ENCODE results near the gene HMGN4.
A peak's percentile ranks its signal among the peaks of the same experiment; 100 is the strongest.

Gene HMGN4

DNA sequence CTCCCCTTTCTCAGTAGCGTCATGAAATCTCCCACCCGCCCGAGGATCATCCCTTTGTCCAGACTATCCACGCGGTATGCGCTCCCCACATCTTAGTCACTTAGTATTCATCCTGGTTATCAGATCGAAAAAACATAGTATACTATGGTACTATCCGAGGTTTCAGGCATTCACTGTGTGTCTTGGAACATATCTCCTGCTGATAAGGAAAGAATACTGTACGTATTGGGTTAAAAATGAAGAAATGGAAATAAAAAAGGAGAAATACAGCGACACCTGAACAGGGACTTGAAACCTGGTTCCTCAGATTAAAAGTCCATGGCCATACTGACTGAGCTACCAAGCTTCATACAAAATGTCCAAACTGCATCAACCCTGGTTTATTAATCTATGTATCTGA is 14.0 kb downstream of the HMGN4 start:
- no peak overlapping the region for H2AFZ ChIP-seq (ENCODE audit: low read length, unreplicated experiment)
- H3K36me3 ChIP-seq (ENCODE audit: insufficient read depth, low read length) = no peaks in the 10 kb centered on the region

DNA sequence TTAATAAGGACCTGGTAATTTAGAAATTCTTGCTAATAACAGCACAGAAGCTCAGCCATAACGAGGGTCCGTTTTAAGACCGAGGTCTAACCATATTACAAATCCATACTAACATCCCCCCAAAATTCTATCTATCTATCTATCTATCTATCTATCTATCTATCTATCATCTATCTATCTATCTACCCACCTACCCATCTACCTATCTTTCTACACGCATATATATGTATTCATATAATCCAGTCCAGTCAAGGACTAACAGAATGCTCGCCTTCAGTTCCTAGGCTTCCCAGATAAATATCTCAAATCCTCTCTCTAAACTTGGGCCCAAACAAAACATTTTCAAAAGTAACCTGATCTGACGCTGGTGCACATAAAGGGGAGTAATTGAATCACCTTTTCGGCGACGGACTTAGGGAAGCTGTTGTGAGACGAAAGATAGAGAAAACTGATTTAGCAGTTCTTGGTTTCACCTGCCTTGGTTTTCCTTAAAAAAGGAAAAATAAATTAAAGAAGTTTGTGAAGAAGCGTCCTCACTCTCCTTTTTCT is 14.5 kb downstream of the HMGN4 start:
- Histone ChIP-seq H3K36me3 (ENCODE audit: insufficient read depth, low read length) (no peaks in the 10 kb centered on the region), H3K4me3 (ENCODE audit: low read depth, low read length) (peak overlapping the region; percentile 78), H2AFZ (ENCODE audit: low read length, unreplicated experiment) (peak overlapping the region; percentile 57), H3K4me1 (ENCODE audit: control insufficient read depth, insufficient read depth, low read length, unreplicated experiment) (no peaks in the 10 kb centered on the region), H3K79me2 (ENCODE audit: control insufficient read depth, insufficient read depth, low read length, unreplicated experiment) (no peaks in the 10 kb centered on the region), H3K27ac (ENCODE audit: low read depth, low read length) (no peak overlapping the region), H3K27me3 (ENCODE audit: insufficient read depth, low read length) (no peaks in the 10 kb centered on the region)

More for the DNA sequence above, 14.0 kb downstream of the HMGN4 start:
- Histone ChIP-seq H3K79me2 (ENCODE audit: control insufficient read depth, insufficient read depth, low read length, unreplicated experiment) (no peaks in the 10 kb centered on the region), H3K4me3 (ENCODE audit: low read depth, low read length) (no peak overlapping the region), H3K27ac (ENCODE audit: low read depth, low read length) (no peak overlapping the region), H3K4me1 (ENCODE audit: control insufficient read depth, insufficient read depth, low read length, unreplicated experiment) (no peaks in the 10 kb centered on the region), H3K27me3 (ENCODE audit: insufficient read depth, low read length) (no peaks in the 10 kb centered on the region)

DNA sequence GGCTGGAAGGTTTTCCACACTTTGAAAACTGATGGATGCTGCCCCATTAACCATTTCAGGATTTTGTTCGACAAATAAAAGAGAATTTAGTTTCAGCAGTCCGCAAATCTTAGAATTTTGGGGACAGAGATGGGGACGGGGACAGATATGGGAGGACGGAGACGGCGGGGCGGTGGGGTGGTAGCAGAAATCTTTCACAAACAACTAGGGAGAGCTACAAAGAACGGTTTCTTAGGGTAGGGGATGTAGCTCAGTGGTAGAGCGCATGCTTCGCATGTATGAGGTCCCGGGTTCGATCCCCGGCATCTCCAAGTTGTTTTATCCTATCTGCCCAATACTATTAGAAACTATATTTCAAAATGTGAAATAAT is 15.1 kb downstream of the HMGN4 start:
- H3K79me2 ChIP-seq (ENCODE audit: control insufficient read depth, insufficient read depth, low read length, unreplicated experiment) = no peaks in the 10 kb centered on the region
- H2AFZ ChIP-seq (ENCODE audit: low read length, unreplicated experiment) = peak overlapping the region; percentile 57
- no peaks in the 10 kb centered on the region for H3K36me3 ChIP-seq (ENCODE audit: insufficient read depth, low read length)
- H3K27me3 ChIP-seq (ENCODE audit: insufficient read depth, low read length) = no peaks in the 10 kb centered on the region
- H3K4me3 ChIP-seq (ENCODE audit: low read depth, low read length) = peak overlapping the region; percentile 78
- peak overlapping the region; percentile 87 for H3K27ac ChIP-seq (ENCODE audit: low read depth, low read length)
- H3K4me1 ChIP-seq (ENCODE audit: control insufficient read depth, insufficient read depth, low read length, unreplicated experiment) = no peaks in the 10 kb centered on the region

DNA sequence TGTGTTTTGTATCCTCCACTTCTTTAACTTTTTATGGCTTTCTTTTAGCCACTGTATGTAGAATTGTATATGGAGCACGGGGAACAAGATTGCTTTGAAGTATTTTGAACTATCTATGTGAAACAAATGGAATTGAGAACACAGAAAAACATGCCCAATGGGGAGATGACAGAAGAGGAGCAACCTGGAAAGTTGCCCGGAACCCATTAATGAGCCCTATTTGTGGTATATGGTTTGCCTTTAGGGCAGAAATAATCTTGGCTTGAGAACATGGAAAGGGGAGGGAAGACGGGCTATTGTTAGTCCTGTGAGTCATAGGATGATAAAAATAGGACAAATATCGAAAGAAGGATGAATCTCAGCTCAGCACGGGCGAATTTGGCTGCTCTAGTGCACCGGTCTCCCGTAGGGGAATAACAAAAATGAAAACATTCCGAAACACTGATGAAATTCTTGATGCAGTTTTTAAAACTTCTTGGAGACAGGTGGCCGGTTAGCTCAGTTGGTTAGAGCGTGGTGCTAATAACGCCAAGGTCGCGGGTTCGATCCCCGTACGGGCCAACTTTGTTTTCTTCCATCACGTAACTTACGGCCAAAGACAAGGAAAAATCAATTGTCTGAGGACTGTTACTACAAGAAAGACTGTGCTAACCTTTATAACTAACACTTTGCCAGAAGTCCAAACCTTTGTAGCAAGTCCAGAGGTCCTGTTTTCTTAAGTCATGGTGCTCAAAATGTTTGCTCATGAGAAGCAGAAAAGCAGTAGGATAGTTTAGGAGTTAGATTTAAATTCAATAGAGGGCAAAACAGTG is 15.7 kb downstream of the HMGN4 start:
- Histone ChIP-seq H3K4me3 (ENCODE audit: low read depth, low read length) (peak overlapping the region; percentile 79), H3K36me3 (ENCODE audit: insufficient read depth, low read length) (no peaks in the 10 kb centered on the region), H2AFZ (ENCODE audit: low read length, unreplicated experiment) (peak overlapping the region; percentile 64), H3K4me1 (ENCODE audit: control insufficient read depth, insufficient read depth, low read length, unreplicated experiment) (no peaks in the 10 kb centered on the region), H3K79me2 (ENCODE audit: control insufficient read depth, insufficient read depth, low read length, unreplicated experiment) (no peaks in the 10 kb centered on the region), H3K27me3 (ENCODE audit: insufficient read depth, low read length) (no peaks in the 10 kb centered on the region), H3K27ac (ENCODE audit: low read depth, low read length) (peak overlapping the region; percentile 87)

DNA sequence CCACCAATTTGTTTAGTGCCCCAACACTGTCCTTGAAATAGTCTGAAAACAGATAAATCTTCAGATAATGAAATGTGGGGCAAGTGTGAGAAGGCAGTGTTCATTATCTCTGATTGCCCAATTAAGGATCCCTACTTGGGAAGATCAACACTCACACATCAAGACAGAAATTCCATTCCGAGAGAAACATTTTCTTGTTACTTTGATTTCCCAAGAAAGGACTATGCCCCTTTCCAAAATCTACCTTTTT is 16.2 kb downstream of the HMGN4 start:
- no peaks in the 10 kb centered on the region for H3K36me3 ChIP-seq (ENCODE audit: insufficient read depth, low read length)
- peak overlapping the region; percentile 79 for H3K4me3 ChIP-seq (ENCODE audit: low read depth, low read length)
- no peaks in the 10 kb centered on the region for H3K4me1 ChIP-seq (ENCODE audit: control insufficient read depth, insufficient read depth, low read length, unreplicated experiment)
- peak overlapping the region; percentile 64 for H2AFZ ChIP-seq (ENCODE audit: low read length, unreplicated experiment)
- H3K27me3 ChIP-seq (ENCODE audit: insufficient read depth, low read length) = no peaks in the 10 kb centered on the region
- H3K27ac ChIP-seq (ENCODE audit: low read depth, low read length) = peak overlapping the region; percentile 24
- no peaks in the 10 kb centered on the region for H3K79me2 ChIP-seq (ENCODE audit: control insufficient read depth, insufficient read depth, low read length, unreplicated experiment)

DNA sequence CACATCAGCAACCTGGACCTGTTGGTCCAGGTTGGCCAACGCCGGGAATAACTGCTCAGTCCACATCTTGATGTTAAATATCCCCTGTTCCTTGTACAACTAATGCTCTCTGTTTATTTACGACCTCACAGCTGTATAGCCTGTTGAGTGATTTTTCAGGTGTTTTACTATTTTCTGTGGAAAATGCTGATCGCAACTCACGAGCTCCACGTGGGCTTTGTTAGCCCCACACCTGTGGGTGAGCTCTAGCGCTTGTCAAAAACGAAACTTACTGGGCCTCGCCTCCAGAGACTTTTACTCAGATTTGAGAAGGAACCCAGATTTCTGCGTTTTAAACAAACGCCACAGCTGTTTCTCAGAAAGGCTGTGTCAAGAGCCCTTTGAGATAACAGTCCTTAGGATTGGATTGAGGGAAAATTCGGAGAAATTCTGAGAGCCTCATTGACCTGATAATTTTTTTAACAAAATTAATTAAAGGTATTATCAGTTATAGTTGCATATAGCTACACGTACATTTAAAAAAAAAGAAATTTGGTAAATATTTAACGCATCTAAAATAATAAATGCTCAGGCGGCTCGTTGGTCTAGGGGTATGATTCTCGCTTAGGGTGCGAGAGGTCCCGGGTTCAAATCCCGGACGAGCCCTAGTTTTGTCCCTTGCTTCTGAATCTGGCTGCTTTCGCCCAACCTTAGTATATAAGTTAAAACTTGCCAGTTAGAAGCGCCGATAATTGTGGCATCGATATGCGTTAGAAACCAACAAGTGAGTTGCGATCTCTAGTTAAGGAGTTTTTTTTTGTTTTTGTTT is 16.7 kb downstream of the HMGN4 start:
- Histone ChIP-seq H2AFZ (ENCODE audit: low read length, unreplicated experiment) (peak overlapping the region; percentile 64), H3K79me2 (ENCODE audit: control insufficient read depth, insufficient read depth, low read length, unreplicated experiment) (no peaks in the 10 kb centered on the region), H3K4me1 (ENCODE audit: control insufficient read depth, insufficient read depth, low read length, unreplicated experiment) (no peaks in the 10 kb centered on the region), H3K27me3 (ENCODE audit: insufficient read depth, low read length) (no peaks in the 10 kb centered on the region), H3K27ac (ENCODE audit: low read depth, low read length) (peak overlapping the region; percentile 24), H3K36me3 (ENCODE audit: insufficient read depth, low read length) (no peaks in the 10 kb centered on the region), H3K4me3 (ENCODE audit: low read depth, low read length) (peak overlapping the region; percentile 79)

GRCh38 chr6:26555505-26556262 is 17.5 kb downstream of the HMGN4 start:
- no peaks in the 10 kb centered on the region for H3K27me3 ChIP-seq (ENCODE audit: insufficient read depth, low read length)
- no peaks in the 10 kb centered on the region for H3K79me2 ChIP-seq (ENCODE audit: control insufficient read depth, insufficient read depth, low read length, unreplicated experiment)
- no peak overlapping the region for H2AFZ ChIP-seq (ENCODE audit: low read length, unreplicated experiment)
- no peaks in the 10 kb centered on the region for H3K4me1 ChIP-seq (ENCODE audit: control insufficient read depth, insufficient read depth, low read length, unreplicated experiment)
- H3K27ac ChIP-seq (ENCODE audit: low read depth, low read length) = no peak overlapping the region
- peak overlapping the region; percentile 79 for H3K4me3 ChIP-seq (ENCODE audit: low read depth, low read length)
- no peaks in the 10 kb centered on the region for H3K36me3 ChIP-seq (ENCODE audit: insufficient read depth, low read length)

DNA sequence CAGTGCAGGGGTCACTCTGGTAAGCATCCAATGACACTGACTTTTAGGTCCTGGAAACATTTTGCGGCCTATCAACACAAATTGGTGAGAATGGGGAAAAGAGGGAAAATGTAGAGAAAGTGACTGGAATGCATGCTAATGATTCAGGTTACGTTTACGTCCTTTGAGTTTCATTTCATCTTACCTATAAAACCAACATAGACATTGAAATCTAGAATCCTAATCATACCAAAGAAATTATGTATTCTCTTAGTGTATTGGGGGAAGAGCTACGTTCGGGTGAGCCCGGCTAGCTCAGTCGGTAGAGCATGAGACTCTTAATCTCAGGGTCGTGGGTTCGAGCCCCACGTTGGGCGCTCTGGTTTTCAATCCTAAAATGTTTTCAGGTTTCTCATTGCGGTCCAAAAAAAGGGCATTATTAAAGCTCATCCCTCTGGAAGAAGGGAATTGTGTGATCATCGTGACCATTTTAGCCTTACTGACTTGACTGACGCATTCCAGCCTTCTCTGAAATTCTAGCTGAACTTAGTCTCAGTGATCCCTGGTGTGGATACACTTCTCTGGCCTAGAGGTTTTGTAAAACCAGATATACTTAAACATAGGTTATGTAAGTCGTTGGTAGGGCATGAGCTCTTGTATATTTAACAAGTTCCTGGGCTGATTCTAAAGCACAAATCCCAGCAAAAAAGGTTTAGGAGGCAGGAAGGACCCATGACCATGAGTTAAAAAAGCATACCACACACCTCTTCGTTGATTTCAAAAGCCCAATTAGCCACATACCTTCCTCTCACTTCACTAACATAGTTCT is 18.3 kb downstream of the HMGN4 start:
- no peak overlapping the region for H2AFZ ChIP-seq (ENCODE audit: low read length, unreplicated experiment)
- H3K4me3 ChIP-seq (ENCODE audit: low read depth, low read length) = peak overlapping the region; percentile 79
- no peaks in the 10 kb centered on the region for H3K79me2 ChIP-seq (ENCODE audit: control insufficient read depth, insufficient read depth, low read length, unreplicated experiment)
- no peaks in the 10 kb centered on the region for H3K36me3 ChIP-seq (ENCODE audit: insufficient read depth, low read length)
- no peaks in the 10 kb centered on the region for H3K27me3 ChIP-seq (ENCODE audit: insufficient read depth, low read length)
- no peaks in the 10 kb centered on the region for H3K4me1 ChIP-seq (ENCODE audit: control insufficient read depth, insufficient read depth, low read length, unreplicated experiment)
- H3K27ac ChIP-seq (ENCODE audit: low read depth, low read length) = peak overlapping the region; percentile 28

DNA sequence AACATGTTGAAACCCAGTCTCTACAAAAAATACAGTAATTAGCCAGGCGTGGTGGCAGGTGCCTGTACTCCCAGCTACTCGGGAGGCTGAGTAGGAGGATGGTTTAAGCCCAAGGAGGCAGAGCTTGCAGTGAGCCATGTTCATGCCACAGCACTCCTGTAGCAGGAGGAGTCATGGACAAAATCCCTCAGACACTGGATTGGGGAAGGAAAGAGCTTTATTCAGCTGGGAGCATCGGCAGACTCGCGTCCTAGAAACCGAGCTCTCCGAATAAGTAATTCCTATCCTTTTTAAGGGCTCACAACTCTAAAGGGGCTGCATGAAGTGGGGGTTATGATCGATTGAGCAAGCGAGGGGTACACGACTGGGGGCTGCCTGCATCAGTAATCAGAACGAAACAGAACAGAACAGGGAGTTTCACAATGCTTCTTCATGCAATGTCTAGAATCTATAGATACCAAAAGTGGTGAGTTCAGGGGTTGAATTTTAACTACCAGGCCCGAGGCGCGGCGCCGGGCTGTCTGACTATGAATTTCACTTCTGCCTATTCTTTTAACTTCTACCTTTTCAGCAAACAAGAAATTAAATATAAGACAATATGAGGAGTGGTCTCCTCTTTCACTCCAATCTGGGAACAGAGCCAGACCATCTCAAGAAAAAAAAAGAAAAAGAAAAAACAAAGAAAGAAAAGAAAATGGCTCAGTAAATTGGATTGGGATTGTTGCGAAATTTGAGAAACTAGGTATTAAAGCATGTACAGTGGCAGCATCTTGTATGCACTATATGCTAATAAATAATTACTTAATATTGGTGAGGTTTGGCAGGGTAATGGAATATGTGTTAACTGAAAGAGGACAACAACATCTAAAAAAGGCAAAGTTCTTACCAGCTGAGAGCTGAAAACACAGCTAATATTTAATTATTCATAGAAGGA is 23.6 kb downstream of the HMGN4 start:
- H3K79me2 ChIP-seq (ENCODE audit: control insufficient read depth, insufficient read depth, low read length, unreplicated experiment) = no peaks in the 10 kb centered on the region
- H3K27me3 ChIP-seq (ENCODE audit: insufficient read depth, low read length) = no peaks in the 10 kb centered on the region
- no peak overlapping the region for H3K4me3 ChIP-seq (ENCODE audit: low read depth, low read length)
- no peaks in the 10 kb centered on the region for H3K4me1 ChIP-seq (ENCODE audit: control insufficient read depth, insufficient read depth, low read length, unreplicated experiment)
- no peaks in the 10 kb centered on the region for H3K36me3 ChIP-seq (ENCODE audit: insufficient read depth, low read length)
- H3K27ac ChIP-seq (ENCODE audit: low read depth, low read length) = no peak overlapping the region
- no peak overlapping the region for H2AFZ ChIP-seq (ENCODE audit: low read length, unreplicated experiment)
